Lower leg skin (tissue), 4 donors: ENCODE measurements around the gene PIAS3. TPM values are rescaled to one million over a fixed set of nuclear protein-coding genes. Genes with fewer than 3 reads are reported as not detected.
A peak's percentile ranks its signal among the peaks of the same experiment; 100 is the strongest.
"Not testable (repeated sequence)": the region's sequence is repeated elsewhere in the genome, so short reads cannot be mapped to it uniquely, and the experiment has no call there.

ENCODE experiments used
- DNase-seq, 2 donors: peaks; one replicate each; pipeline ENCODE4 v3.0.0-alpha.2; 2019; ENCODE audit warnings: low spot score in 2 of 2
- H3K4me3 ChIP-seq: fragments of 200-600 bp; sonication (generic); 2 replicates; pipeline ENCODE4 v1.5.1; 2017; ENCODE audit warnings: mild to moderate bottlenecking, low read depth; ENCODE audit not compliant: poor library complexity, severe bottlenecking
- CTCF ChIP-seq, 3 donors: fragments of 450-650 bp; IDR thresholded peaks; one replicate each; pipeline ENCODE4 v1.5.1; 2016; ENCODE audit warnings: antibody characterized with exemption in 3 of 3, mild to moderate bottlenecking in 3 of 3, moderate library complexity in 2 of 3
- POLR2A ChIP-seq, 2 donors: fragments of 450-650 bp; IDR thresholded peaks; one replicate each; pipeline ENCODE4 v1.6.1; 2016 to 2017; ENCODE audit warnings: antibody characterized with exemption in 2 of 2, mild to moderate bottlenecking in 1 of 2, moderate library complexity in 1 of 2
- WGBS, 2 donors: methylation state at CpG; one replicate each; pipeline ENCODE4 v1.1.5; 2018; 5-methylcytosine and 5-hydroxymethylcytosine counted together
- intact Hi-C: fragments of 100-400 bp; cut with DNase I; formaldehyde crosslinking; loops from one replicate; pipeline ENCODE4 v1.15.0; 2023; ENCODE audit warnings: low total_unique reads
- total RNA-seq, 4 donors: library from RNA; depleted of rRNA; stranded (reverse); fragments of >200 nt; gene quantifications; one replicate each; pipeline ENCODE4 v1.1.0, GENCODE V29; 2016

PIAS3 gene
- total RNA-seq, 4 donors from 2014 or later: 22.8 to 47.7 (median 33.0) TPM

- DNase-seq: peak; percentile 67 to 95
- WGBS, 2 donors: 1% methylated on average over 33 to 49 of the region's 50 CpGs
- peak within 1 kb of the TSS; percentile 39 for H3K4me3 ChIP-seq
- intact Hi-C loops: loop anchor here (5.0 kb wide), 2 partner anchors 62 to 167 kb away; no protein-coding TSS in a partner anchor
- TF ChIP-seq CTCF (IDR thresholded peaks at IDR 0.05) (peak in 1 of 3 donors; percentile 82), POLR2A (IDR thresholded peaks at IDR 0.05) (no peak)
Measured at GRCh38 chr1:145845514-145846161, 13.2 kb downstream of the PIAS3 start, which contains the start of gene NUDT17. TSS of gene NUDT17 (plus strand) at chr1:145845630. CDS start at chr1:145845641, 11 bp downstream.

- DNase-seq: no peak
- intact Hi-C loops: loop anchor here (5.0 kb wide), 2 partner anchors 62 to 167 kb away; no protein-coding TSS in a partner anchor
- 8 to 11% methylated on average over 4 of the region's 4 CpGs for WGBS, 2 donors
- no peak for TF ChIP-seq CTCF (IDR thresholded peaks at IDR 0.05)
- no peak for TF ChIP-seq POLR2A (IDR thresholded peaks at IDR 0.05)
- no peak overlapping the region for H3K4me3 ChIP-seq
Measured at GRCh38 chr1:145845144-145845513, 13.8 kb downstream of the PIAS3 start.

- intact Hi-C loops: no loop called here
- no peak overlapping the region for H3K4me3 ChIP-seq
- TF ChIP-seq CTCF (IDR thresholded peaks at IDR 0.05) (no peak), POLR2A (IDR thresholded peaks at IDR 0.05) (no peak)
- no peak for DNase-seq
- WGBS, 2 donors: 70 to 79% methylated on average over 3 of the region's 3 CpGs
Measured at GRCh38 chr1:145843031-145843430, 15.8 kb downstream of the PIAS3 start.

GRCh38 chr1:145837656-145838055 lies 21.2 kb downstream of the PIAS3 start:
- H3K4me3 ChIP-seq: no peak overlapping the region
- no peak for DNase-seq
- WGBS, 2 donors: 100% methylated on average over 1 of the region's 1 CpG
- no peak for TF ChIP-seq CTCF (IDR thresholded peaks at IDR 0.05)
- no peak for TF ChIP-seq POLR2A (IDR thresholded peaks at IDR 0.05)
- intact Hi-C loops: no loop called here

- DNase-seq, H3K4me3 ChIP-seq, intact Hi-C loops: not testable (repeated sequence)
- 100% methylated on average over 2 of the region's 2 CpGs for WGBS, 2 donors
Measured at GRCh38 chr1:145830810-145831209, 28.1 kb downstream of the PIAS3 start.

- TF ChIP-seq CTCF (IDR thresholded peaks at IDR 0.05) (no peak), POLR2A (IDR thresholded peaks at IDR 0.05) (no peak)
- intact Hi-C loops: no loop called here
- H3K4me3 ChIP-seq: no peak overlapping the region
- DNase-seq: no peak
Measured at GRCh38 chr1:145828367-145829026, 30.4 kb downstream of the PIAS3 start.
